Right lobe of liver (tissue), 4 donors: ENCODE measurements around the gene FBXO47.

ENCODE experiments used
- CTCF ChIP-seq, 4 donors: fragments of 200-600 bp in 3 of 4; fragments of 450-650 bp in 1 of 4; IDR thresholded peaks; one replicate each; pipeline versions ENCODE4 v1.5.1 to v1.8.0; 2016 to 2022; ENCODE audit warnings: antibody characterized with exemption in 4 of 4, mild to moderate bottlenecking in 2 of 4
- POLR2A ChIP-seq: fragments of 450-650 bp; IDR thresholded peaks from one replicate; pipeline ENCODE4 v1.6.1; 2017; ENCODE audit warnings: antibody characterized with exemption, mild to moderate bottlenecking
- donor health status: DM: no; HTN: no; CAD: no.
- donor health status: DM: no; HTN: no; CAD: no.
- donor health status: DM: no; HTN: yes; CAD: no.

DNA sequence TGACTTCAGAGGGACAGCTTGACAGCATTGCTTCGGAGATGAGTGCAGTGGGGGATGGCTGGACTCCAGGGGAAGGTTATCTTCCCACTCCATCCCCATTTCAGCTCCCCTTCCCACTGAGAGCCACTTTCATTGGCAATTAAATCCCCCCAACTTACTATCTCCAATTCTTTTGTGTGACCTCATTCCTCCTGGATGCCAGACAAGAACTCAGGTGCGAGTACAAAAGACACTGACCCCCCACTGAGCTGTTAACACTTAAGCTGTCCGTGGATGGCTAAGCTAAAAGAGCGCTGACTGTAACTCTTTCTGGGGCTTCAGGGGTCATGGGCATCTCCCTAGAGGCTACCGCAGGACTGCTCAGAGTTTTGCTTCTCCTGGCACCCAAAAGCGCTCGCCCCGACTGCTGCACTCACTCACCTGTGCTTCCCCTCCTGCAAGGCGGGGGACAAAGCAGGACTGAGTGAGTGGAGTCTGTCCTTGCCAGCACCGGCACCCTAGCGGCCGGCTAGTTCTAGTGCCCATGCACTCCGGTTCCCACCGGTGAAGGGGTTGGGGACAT is 44.8 kb upstream of the FBXO47 start:
- TF ChIP-seq CTCF (IDR thresholded peaks at IDR 0.05) = no peak
- TF ChIP-seq POLR2A = no peak
